ENCODE results near the gene SCAMP1.

The SCAMP1 gene

DNA sequence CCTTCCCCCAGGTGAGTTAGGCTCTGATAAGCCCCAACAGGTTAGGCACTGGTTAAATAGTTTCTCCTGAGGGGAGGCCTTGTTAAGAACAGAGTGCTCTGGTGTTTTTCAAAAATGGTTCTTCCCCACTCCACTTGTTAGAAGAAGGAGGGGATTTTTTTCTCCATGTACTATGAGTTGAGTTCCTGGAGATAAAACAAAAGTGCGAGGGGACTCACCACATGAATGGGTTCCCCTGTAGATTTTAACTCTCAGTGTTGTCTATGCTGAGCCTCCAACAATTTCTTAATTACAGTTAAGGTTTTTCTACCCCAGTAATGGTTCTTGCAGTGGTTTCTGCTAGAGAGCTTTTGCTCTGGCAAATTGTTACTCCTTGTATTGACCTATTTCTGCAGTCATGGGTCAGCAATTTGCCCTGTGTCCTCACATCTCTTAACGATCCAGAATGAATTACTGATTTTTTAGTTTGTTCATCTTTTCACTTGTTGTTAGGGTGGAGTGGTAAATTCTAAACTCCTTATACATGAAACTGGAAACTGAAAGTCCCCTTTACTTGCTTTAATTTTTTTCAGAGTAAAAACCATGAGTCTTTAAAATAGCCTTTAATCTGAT, 44.4 kb downstream of the SCAMP1 start:
- Histone ChIP-seq H3K27ac (no peak overlapping the region), H3K36me3 (replicated peaks) (no peaks in the 10 kb centered on the region), H3K4me3 (ENCODE audit: low read depth, low read length) (no peak overlapping the region), H3K27me3 (replicated peaks) (no peaks in the 10 kb centered on the region)
- in situ Hi-C loops (cut with HindIII; ENCODE audit: low pct_ligation_motif_present, low sequenced_read_pairs): no loop called here
- no peak for DNase-seq
- TF ChIP-seq, protein P1, sequence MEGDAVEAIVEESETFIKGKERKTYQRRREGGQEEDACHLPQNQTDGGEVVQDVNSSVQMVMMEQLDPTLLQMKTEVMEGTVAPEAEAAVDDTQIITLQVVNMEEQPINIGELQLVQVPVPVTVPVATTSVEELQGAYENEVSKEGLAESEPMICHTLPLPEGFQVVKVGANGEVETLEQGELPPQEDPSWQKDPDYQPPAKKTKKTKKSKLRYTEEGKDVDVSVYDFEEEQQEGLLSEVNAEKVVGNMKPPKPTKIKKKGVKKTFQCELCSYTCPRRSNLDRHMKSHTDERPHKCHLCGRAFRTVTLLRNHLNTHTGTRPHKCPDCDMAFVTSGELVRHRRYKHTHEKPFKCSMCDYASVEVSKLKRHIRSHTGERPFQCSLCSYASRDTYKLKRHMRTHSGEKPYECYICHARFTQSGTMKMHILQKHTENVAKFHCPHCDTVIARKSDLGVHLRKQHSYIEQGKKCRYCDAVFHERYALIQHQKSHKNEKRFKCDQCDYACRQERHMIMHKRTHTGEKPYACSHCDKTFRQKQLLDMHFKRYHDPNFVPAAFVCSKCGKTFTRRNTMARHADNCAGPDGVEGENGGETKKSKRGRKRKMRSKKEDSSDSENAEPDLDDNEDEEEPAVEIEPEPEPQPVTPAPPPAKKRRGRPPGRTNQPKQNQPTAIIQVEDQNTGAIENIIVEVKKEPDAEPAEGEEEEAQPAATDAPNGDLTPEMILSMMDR (IDR thresholded peaks at IDR 0.05; ENCODE audit: low read depth, low read length, missing control alignments): no peak

DNA sequence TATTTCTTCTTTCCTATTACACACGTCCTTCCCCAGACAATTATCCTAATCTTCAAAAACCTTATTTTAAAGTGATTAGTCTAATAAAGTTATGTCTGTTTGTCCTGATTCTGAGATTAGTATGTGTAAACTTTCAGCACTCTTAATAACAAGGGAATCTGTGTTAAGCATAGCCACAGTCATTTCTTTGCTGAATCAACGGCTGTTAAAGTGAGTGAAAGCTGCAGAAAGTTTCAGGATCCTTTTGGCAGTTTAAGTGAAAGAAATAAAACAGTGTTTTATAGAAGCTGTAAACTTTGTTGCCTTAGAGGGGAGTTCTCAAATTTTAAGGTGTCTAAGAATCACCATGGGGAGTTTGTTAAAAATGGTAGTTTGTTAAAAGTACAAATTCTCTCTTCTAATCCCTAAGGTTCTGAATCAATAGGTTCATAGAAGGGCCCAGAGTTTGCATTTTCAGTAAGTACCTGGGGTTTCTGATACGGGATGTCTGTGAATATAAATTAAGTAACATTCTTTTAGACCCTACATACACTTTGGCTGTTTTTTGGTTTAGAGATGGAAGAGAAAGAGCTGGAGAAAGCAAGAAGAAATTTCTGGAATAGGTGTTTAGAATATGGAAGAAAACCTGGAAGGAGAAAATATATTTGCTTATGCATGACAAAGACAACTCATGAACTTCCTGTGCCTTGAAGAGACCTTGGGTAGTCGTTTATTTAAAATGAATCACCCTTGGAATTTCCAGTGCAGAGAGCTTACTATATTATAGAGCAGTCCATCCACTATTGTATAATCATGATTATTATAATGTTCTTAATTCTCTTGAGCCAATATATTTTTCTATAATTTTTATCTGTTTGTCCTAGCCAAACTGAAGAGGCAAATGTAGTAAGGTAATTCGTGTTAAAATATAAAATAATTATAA, 45.7 kb downstream of the SCAMP1 start:
- in situ Hi-C loops (cut with HindIII; ENCODE audit: low pct_ligation_motif_present, low sequenced_read_pairs): no loop called here
- H3K27ac ChIP-seq: no peak overlapping the region

DNA sequence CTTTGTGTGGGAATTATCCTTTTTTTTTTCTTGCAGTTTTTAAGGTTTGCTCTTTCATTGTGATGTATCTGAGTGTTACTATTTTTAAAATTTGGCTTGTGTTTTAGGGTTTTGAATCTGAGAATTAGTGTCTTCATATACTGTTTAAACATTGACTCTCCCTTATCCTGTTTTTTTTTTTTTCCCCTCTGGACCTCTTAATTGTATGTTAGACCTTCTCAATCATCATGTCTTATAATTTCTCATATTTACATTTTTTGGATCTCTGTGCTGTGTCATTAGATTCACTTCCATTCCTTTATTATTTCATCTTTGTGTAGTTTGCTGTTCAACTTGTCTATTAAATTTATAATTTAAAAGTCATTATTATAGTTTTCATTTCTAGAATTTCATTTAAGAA, 47.0 kb downstream of the SCAMP1 start:
- Histone ChIP-seq H3K4me3 (ENCODE audit: low read depth, low read length) (no peak overlapping the region), H3K27me3 (replicated peaks) (no peaks in the 10 kb centered on the region), H3K36me3 (replicated peaks) (no peaks in the 10 kb centered on the region), H3K27ac (no peak overlapping the region)
- TF ChIP-seq, protein P1 (IDR thresholded peaks at IDR 0.05; ENCODE audit: low read depth, low read length, missing control alignments): no peak
- in situ Hi-C loops (cut with HindIII; ENCODE audit: low pct_ligation_motif_present, low sequenced_read_pairs): no loop called here
- no peak for DNase-seq

More for the DNA sequence above, 45.7 kb downstream of the SCAMP1 start:
- Histone ChIP-seq H3K4me3 (ENCODE audit: low read depth, low read length) (no peak overlapping the region), H3K27me3 (replicated peaks) (no peaks in the 10 kb centered on the region), H3K36me3 (replicated peaks) (no peaks in the 10 kb centered on the region)
- TF ChIP-seq, protein P1 (IDR thresholded peaks at IDR 0.05; ENCODE audit: low read depth, low read length, missing control alignments): no peak
- peak; percentile 18 for DNase-seq

DNA sequence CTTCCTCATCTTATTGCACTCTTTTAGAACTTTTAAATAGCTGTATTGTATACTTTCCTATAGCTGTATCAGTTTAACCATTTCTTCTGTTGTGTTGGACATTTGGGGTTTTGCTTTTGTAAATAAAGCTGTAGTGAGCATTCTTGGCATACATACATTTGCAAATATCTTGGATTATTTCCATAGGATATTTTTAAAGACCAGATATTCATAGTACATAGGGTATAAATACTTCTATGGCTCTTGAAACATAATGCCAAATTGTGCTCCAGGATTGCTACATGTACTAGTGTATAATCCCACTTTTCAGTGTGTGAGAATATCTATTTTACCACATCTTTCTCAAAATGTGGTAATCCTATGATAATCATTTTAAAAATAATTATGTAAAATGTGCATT, 51.2 kb downstream of the SCAMP1 start:
- H3K36me3 ChIP-seq (replicated peaks): no peaks in the 10 kb centered on the region
- no peaks in the 10 kb centered on the region for H3K27me3 ChIP-seq (replicated peaks)
- no peak for DNase-seq
- H3K4me3 ChIP-seq (ENCODE audit: low read depth, low read length): no peak overlapping the region
- TF ChIP-seq, protein P1 (IDR thresholded peaks at IDR 0.05; ENCODE audit: low read depth, low read length, missing control alignments): no peak
- in situ Hi-C loops (cut with HindIII; ENCODE audit: low pct_ligation_motif_present, low sequenced_read_pairs): no loop called here
- H3K27ac ChIP-seq: no peak overlapping the region

DNA sequence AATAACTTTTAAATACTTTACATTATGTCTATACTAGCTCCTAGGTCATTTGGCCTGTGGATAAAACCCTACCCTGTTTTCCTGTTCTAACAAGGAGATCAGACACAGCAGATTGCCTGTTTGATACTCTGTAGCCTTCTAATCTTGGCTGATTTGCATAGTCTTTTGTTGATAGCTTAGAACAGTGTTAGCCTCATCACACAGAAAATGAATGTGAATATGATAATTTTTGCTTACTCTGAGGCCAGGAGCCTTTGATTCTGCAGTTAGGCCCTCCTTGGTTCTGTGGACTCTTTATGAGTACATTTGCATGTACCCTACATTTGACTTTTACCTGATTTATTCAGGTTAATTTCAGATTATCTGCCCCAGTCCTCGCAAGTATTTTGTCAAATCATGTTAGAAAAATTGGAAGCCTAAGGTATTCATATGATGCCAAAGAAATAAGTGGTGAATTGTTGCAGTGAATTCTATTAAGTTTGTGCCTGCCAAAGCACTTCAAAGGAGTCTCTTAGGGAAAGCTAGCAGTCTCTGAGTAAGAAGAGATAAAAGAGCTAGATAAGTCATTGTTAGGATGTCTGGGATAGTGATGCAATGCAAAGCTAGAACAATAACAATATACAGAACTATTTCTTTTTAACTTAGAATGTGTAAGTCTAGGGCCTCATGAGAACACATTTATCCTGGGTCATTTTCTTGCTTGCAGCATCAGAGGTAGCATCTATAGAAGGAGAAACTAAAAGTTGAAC, 56.4 kb downstream of the SCAMP1 start:
- TF ChIP-seq, protein P1 (IDR thresholded peaks at IDR 0.05; ENCODE audit: low read depth, low read length, missing control alignments): no peak
- DNase-seq: peak; percentile 5

More for the DNA sequence above, 56.4 kb downstream of the SCAMP1 start:
- Histone ChIP-seq H3K27ac (no peak overlapping the region), H3K27me3 (replicated peaks) (no peaks in the 10 kb centered on the region), H3K4me3 (ENCODE audit: low read depth, low read length) (no peak overlapping the region), H3K36me3 (replicated peaks) (no peaks in the 10 kb centered on the region)
- in situ Hi-C loops (cut with HindIII; ENCODE audit: low pct_ligation_motif_present, low sequenced_read_pairs): no loop called here
